Measurements from ENCODE around the gene STK26. TPM values are rescaled to one million over a fixed set of nuclear protein-coding genes. Genes with fewer than 3 reads are reported as not detected.
"Not testable (repeated sequence)": the region's sequence is repeated elsewhere in the genome, so short reads cannot be mapped to it uniquely, and the experiment has no call there.

The STK26 gene
- total RNA-seq, 1 donor from 2014 or later: 17.6 TPM

DNA sequence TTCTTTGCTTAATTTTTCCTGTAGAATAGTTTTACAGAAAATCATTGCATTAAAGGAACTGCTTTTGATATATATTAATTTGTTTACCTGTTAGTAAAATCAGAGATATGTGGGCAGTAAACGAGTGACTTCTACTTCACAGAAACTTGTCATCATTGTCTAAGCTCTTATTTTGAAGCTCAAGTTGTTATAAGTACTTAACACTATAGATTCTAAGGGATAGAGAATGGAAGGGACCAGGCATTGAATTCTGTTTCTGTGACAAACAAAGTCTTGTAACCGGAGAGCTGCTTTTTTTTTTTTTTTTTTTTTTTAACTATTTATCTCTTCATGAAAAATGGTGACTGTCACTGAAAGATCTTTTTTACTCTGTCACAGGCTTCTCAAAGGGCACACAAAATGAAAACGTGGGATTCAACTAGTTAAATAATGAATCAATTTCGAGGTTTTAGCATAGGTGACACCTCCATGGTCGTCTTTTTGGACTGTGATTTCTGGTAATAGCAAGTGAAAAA, 14.4 kb downstream of the STK26 start:
- no peak for DNase-seq

DNA sequence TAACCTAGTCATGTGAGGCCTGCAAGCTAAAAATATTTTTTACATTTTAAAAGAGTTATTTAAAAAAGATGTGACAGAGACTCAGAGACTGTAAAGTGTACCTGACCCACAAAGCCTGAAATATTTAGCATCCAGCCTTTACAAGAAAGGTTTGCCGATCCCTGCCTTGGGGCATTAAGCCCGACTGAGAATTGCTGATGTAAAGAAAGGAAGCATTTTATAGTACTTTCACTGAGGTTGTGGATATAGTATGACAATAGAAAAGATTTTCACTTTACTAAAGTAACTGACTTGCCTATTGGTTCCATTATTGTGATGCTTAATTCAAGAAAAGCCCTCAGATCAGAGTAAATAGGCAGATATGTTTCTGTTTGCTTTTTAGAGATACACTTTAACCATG, 17.0 kb downstream of the STK26 start:
- DNase-seq: no peak

DNA sequence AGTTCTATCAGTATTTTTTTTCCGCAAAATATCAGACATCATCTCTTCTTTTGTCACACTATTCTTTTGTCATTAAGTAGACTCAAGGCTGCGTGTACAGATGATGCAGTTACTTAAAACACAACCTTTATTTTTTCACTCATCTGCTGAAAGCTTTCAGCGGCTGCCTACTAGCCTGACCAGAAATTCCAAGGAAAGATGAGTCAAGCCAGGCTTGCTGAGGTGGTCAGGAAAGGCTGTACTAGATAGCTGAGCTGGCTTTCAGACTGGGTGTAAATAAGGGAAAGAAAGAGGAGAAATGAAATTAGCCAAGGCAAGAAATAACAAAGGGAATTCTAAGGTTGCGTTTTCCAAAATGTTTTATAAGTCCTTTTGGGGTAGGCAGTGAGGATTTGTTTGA, 17.9 kb downstream of the STK26 start:
- no peak for DNase-seq

DNA sequence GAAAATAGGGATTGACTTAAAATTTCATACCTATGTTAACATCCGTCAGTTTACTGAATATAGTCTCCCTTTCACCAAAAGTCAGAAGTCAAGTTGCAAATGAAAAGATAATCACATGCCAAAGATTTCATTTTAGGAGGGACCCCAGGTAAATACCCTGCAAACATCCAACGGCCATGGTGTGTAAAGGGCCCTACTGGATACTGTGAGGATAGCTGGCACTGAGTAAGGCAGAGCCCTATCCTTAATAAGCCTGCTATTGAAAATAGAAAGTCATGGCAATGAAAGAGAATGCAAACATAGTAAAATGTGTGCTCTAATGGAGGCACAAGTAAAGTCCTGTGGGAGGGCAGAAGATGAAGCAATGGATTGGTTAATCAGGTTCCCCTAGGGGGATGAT, 20.9 kb downstream of the STK26 start:
- DNase-seq: no peak

DNA sequence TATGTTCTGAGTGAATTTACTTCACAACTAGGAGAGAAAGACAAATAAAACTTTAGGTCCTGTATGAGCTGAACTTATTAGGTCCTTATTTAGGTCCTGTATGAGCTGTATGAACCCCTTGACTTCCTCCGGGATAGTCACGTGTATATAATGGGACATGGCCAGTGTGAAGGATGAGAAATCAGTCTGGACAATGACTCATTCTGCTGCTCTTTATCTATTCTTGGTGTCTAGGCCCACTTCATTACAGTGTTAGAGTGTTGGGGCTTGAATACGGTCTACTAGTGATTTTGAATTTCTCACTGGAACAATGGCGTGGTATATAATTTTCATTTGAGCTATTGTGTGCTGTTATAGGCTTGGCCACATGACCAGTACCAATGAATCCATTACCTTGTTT, 21.9 kb downstream of the STK26 start:
- DNase-seq: no peak

DNA sequence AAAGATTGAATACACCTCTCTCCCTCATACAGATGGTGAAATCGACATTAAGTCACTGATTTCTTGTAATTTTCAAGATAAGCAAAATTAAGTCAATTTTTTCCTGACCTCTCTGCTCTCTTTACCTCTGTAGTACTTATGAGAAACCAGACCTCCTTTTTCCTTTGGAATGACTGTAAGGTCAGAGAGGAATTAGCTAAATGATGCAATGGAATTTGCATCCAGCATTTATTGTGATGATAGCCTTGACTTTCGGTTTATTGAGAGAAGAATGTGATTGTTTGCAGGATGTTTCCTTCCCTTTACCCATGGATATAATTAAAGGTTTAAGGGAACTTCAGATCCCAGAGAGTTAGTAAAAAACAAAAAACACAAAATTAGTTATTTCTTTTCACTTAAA, 22.4 kb downstream of the STK26 start:
- no peak for DNase-seq

DNA sequence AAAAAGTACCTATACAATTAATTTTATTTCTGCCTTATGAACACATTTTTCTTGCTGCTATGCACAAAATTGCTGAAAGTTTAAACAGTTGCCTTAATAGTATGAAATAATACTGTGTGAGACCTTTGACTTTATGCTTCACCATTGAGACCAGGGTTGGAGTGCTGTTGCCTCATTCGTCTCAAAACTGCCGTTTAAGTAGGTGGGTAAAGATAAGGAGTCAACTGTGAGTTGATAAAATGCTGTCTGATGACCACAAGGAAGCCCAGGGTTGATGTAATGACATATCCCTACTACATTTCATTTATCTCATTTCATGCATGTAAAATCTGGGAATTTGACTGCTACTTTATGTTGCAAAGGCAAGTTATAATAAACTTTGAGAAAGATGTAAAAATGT, 23.4 kb downstream of the STK26 start:
- no peak for DNase-seq

DNA sequence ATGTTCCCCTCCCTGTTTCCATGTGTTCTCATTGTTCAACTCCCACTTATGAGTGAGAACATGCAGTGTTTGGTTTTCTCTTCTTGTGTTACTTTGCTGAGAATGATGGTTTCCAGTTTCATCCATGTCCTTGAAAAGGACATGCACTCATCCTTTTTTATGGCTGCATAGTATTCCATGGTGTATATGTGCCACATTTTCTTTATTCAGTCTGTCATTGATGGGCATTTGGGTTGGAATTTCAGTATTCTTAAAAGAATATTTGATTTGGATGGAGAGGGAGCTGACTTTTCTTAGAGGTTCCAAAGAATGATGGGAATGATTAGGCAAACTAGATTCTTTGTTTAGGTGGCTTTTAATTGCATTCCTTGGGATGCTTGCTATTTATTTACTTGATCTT, 28.7 kb downstream of the STK26 start:
- not testable (repeated sequence) for DNase-seq

DNA sequence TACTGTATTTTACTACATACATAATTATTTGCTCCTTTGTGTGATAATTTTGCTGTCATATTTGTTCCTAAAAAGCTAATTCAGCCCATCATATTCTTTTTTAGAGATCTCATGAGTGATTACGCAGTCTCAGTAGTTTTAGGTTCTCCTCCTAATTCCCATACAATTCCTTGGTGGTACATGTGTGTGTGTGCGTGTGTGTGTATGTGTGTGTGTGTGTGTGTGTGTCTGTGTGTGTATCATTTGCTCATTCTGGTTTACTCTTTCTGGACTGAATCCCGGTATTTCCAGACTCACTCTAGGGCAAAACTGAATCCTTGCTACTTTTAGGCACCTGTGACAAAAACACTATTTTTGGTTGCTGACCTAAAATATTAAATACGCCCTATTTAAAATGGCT, 34.9 kb downstream of the STK26 start:
- DNase-seq: no peak

DNA sequence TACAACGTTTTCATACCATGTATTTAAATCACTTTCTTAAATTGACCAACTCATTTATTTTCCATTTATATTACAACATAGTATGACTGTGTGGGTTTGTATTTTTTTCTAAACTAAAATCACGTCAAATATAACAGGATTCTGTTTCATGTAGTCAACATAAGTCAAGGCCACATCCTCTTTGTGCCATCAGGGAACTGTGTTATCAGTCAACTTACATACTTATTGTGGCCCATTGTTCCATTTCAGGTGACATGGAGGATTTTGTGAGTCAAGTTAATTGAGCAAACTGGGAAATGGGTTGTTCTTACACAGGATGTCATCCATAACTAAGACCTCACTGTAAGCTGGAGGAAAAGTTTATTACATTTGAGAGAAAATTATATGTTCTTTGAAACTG, 35.9 kb downstream of the STK26 start:
- DNase-seq: no peak

GRCh38 chrX:132059973-132060540, 37.0 kb downstream of the STK26 start:
- no peak for DNase-seq

- no peak for DNase-seq
These were observed 40.2 kb downstream of the STK26 start for GRCh38 chrX:132063334-132063733.

DNA sequence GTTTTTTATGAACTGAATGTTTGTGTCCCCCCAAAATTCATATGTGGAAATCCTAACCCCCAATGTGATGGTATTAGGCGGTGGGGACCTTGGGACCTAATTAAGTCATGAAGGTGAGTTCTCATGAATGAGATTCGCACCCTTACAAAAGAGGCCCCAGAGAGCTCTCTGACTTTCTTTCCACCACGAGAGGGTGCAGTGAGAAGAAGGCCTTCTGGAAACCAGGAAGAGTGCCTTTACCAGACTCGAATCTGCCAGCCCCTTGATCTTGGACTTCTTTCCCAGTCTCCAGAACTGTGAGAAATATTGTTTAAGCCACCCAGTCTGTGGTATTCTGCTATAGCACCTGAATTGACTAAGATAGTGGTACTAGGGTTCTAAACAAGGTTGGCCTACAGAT, 40.8 kb downstream of the STK26 start:
- no peak for DNase-seq

DNA sequence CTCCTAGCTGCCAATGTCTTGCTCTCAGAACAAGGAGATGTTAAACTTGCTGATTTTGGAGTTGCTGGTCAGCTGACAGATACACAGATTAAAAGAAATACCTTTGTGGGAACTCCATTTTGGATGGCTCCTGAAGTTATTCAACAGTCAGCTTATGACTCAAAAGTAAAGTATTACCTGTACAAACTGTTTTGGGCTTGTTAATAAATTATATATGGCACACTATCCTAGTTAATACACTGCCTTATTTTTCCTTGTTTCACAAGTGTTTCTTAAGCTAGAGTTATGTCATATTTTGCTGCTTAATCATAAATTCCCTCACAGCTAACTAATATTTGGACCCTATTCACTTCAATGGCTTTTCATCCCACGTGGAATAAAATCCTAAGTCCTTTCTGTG, 45.3 kb downstream of the STK26 start:
- DNase-seq: no peak

DNA sequence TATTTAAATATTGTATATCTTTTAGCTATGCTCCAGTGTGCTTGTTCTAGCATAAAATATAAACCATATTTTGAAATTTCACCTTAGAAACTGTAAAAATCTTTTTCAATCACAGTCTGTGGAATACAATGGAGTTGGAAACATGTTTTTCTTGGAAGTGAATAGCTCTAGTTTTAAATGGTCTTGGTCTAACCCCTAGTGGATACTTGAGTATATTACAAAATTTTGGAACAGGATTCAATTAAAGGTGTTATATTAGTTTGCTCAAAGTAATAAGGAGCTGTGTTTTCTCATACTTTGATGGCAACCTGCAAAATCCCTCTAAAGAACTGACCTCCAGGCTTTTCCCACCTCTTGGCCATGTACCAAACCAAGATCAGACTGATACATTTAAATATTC, 48.2 kb downstream of the STK26 start:
- no peak for DNase-seq

DNA sequence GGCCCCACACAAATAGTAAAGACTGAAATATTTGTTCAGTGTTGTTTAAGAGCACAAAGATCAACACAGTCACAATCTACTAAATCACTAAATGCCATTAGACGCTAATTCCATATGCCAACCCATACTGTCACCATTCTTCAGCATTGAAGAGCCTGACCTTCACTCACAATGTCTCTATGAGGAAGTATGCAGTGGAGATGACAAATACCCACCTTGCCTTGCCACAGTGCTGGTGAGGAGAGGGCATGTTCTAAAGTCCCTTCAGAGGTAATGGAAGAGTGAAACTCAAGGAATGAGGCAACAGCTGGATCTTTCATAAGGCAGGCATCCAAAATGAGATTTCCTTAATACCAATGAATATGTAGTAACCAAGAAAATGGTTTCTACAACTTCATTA, 54.3 kb downstream of the STK26 start:
- no peak for DNase-seq

DNA sequence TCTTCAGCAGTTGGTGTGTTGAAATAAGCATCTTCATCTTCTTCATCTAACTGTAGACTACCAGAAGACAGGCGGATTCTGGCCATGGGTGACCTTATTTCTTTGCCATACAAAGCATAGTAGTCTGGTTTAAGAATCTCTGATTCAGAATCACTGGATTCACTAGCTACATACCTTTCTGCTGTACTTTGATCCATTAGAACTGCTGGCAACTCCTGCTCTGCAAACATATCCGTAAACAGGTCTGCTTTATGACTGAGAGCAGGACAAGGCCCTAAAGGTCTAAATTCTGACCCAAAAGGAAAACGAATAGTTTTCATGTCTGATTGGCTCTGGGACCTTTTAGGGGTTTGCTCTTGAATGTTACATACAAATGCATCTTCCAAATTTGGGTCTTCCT, 54.8 kb downstream of the STK26 start:
- no peak for DNase-seq

- DNase-seq: no peak
These were observed 62.7 kb downstream of the STK26 start for GRCh38 chrX:132085786-132086185.

GRCh38 chrX:132086672-132087071, 63.6 kb downstream of the STK26 start:
- no peak for DNase-seq

- DNase-seq: no peak
These were observed 65.8 kb downstream of the STK26 start for GRCh38 chrX:132088864-132089263.

- no peak for DNase-seq
These were observed 67.5 kb downstream of the STK26 start for GRCh38 chrX:132090403-132091159.

DNA sequence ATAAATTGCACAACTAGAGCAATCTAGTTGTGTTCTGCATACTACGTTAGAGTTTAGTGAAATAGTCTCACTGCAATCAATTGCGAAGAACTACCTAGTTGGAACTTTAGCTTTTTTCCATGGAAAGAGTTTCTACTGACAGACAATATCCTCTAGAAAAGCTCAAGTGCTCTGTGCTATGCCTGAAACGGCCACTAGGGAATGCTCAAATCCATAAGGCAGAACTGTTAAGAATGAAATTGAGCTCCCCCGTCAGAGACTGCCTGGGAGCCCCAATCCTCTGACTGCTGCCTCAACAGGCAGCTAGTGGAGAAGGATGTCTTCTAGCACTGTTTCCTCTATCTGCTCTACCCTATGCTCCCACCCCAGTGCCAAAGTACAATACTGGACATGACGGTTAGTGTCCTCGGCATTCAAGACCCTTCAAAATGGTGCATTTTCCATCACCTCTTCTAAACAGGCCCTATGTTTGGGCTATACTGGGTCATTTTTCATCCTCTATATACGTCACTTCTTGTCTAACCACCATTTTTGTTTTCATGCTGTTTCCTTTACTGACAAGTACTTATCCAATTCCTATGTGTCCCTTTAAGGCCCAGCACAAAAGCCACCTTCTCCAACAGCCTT, 69.5 kb downstream of the STK26 start:
- peak; percentile 8 for DNase-seq

GRCh38 chrX:132093239-132093860, 70.2 kb downstream of the STK26 start:
- no peak for DNase-seq
